Lower lobe of right lung (tissue), 2 donors: ENCODE measurements around the gene TMEM131L. TPM values are rescaled to one million over a fixed set of nuclear protein-coding genes. Genes with fewer than 3 reads are reported as not detected.
A peak's percentile ranks its signal among the peaks of the same experiment; 100 is the strongest.
"Not testable (repeated sequence)": the region's sequence is repeated elsewhere in the genome, so short reads cannot be mapped to it uniquely, and the experiment has no call there.

Source experiments
- ATAC-seq, 2 donors: fragments of 200-7000 bp; cut with Tn5 transposase; one replicate each; pipeline ENCODE4 v1.9.1; 2020 to 2022; ENCODE audit warnings: mild to moderate bottlenecking in 2 of 2, moderate library complexity in 2 of 2
- DNase-seq: peaks from one replicate; pipeline ENCODE4 v3.0.0-alpha.2; 2020
- H3K27ac ChIP-seq: fragments of 200-600 bp; one replicate; pipeline ENCODE4 v1.8.0; 2022
- H3K27me3 ChIP-seq: fragments of 200-600 bp; one replicate; pipeline ENCODE4 v1.8.0; 2022; ENCODE audit warnings: low read depth
- H3K36me3 ChIP-seq: fragments of 200-600 bp; one replicate; pipeline ENCODE4 v1.8.0; 2022; ENCODE audit warnings: mild to moderate bottlenecking
- H3K4me1 ChIP-seq: fragments of 200-600 bp; one replicate; pipeline ENCODE4 v1.8.0; 2022
- H3K4me3 ChIP-seq: fragments of 200-600 bp; one replicate; pipeline ENCODE4 v1.8.0; 2022; ENCODE audit warnings: mild to moderate bottlenecking
- H3K9me3 ChIP-seq: fragments of 200-600 bp; one replicate; pipeline ENCODE4 v1.8.0; 2022
- intact Hi-C: fragments of 100-400 bp; cut with DNase I; formaldehyde crosslinking; loops from one replicate; pipeline ENCODE4 v1.11.0; 2022
- total RNA-seq: library from RNA; stranded (reverse); fragmentation: NEBNext Ultra II Directional; extraction: Animal tissue kit (Norgen Biotek cat#: 25700); gene quantifications from one replicate; pipeline ENCODE4 v1.2.1, GENCODE V29; 2021
- TF ChIP-seq, protein P1 (sequence below): fragments of 200-600 bp; IDR thresholded peaks from one replicate; pipeline ENCODE4 v1.8.0; 2022; ENCODE audit warnings: antibody characterized with exemption, mild to moderate bottlenecking
- donor health status: DM: no; HTN: yes; CAD: no; lungs with severe emphysema.

The TMEM131L gene
- total RNA-seq, 1 donor from 2014 or later: 21.7 TPM

DNA sequence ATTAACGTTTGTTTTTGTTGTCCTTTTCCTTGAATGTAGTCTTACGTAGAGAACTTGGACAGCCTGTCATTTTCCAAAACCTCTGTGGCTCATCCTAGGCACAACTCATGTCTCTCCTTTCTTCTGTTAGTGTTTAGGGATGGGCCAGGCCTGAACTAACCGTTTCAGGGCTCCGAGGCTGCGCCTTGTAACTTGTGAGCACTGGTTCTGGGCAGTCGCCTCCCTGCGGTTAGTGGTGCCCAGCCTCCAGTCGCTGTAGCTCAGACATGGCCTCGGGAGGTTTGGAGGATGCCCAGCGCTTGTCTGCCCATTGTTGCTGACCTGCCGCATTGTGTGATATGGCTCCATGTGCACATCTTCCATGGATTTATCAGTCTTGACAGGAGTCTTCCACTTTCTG, 32.8 kb downstream of the TMEM131L start:
- no peaks in the 10 kb centered on the region for H3K9me3 ChIP-seq
- no peak overlapping the region for H3K27ac ChIP-seq
- intact Hi-C loops: no loop called here
- H3K36me3 ChIP-seq: no peaks in the 10 kb centered on the region
- DNase-seq (no peak), ATAC-seq (peak in 1 of 2 donors; percentile 15)
- H3K4me1 ChIP-seq: peaks cover 13% of the 10 kb centered on the region
- TF ChIP-seq, protein P1, sequence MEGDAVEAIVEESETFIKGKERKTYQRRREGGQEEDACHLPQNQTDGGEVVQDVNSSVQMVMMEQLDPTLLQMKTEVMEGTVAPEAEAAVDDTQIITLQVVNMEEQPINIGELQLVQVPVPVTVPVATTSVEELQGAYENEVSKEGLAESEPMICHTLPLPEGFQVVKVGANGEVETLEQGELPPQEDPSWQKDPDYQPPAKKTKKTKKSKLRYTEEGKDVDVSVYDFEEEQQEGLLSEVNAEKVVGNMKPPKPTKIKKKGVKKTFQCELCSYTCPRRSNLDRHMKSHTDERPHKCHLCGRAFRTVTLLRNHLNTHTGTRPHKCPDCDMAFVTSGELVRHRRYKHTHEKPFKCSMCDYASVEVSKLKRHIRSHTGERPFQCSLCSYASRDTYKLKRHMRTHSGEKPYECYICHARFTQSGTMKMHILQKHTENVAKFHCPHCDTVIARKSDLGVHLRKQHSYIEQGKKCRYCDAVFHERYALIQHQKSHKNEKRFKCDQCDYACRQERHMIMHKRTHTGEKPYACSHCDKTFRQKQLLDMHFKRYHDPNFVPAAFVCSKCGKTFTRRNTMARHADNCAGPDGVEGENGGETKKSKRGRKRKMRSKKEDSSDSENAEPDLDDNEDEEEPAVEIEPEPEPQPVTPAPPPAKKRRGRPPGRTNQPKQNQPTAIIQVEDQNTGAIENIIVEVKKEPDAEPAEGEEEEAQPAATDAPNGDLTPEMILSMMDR: no peak
- no peaks in the 10 kb centered on the region for H3K27me3 ChIP-seq
- H3K4me3 ChIP-seq: no peak overlapping the region

DNA sequence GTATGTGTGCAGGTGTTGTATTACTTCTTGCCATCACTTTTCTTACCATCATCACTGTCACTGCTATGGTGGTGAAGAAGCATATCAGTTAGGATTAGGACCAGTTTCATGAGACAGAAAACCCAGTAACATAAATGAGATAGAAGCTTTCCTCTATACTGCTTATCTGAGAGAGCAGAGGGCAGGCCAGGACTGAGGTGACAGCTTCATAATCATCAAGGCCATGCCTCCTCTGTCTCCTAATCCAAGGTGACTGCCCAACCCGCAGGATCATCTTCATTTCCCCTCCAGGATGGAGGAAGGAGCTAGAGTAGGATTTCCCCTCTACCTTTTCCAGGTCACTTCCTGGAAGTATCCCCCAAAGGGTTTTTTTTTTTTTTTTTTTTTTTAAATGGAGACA, 35.4 kb downstream of the TMEM131L start:
- Histone ChIP-seq H3K4me3 (no peak overlapping the region), H3K9me3 (no peaks in the 10 kb centered on the region), H3K27me3 (no peaks in the 10 kb centered on the region), H3K36me3 (no peaks in the 10 kb centered on the region), H3K4me1 (peaks cover 13% of the 10 kb centered on the region), H3K27ac (no peak overlapping the region)
- TF ChIP-seq, protein P1: no peak
- intact Hi-C loops: no loop called here
- no peak for DNase-seq
- ATAC-seq: no peak

DNA sequence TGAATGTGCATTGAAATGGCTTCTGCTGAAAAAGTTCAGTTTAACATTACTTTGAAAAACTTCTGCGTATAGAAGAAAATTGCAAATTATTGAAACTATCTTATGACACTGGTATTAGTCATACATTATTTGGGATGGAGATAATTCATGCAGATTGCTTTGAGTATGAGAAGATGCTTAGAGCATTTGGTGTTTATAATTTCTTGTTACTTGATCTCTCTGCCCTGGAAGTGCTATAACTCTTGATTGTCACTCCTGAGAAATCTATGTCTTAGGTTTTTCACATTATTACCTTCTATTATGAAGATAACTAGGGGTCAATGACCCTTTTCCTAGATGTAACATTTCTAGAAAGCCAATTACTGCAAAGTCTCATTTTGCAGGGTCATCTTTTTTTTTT, 36.4 kb downstream of the TMEM131L start:
- TF ChIP-seq, protein P1: no peak
- Histone ChIP-seq H3K9me3 (no peaks in the 10 kb centered on the region), H3K36me3 (no peaks in the 10 kb centered on the region), H3K4me1 (peaks cover 13% of the 10 kb centered on the region), H3K27me3 (no peaks in the 10 kb centered on the region), H3K27ac (no peak overlapping the region), H3K4me3 (no peak overlapping the region)
- DNase-seq (no peak), ATAC-seq (no peak)
- intact Hi-C loops: no loop called here

DNA sequence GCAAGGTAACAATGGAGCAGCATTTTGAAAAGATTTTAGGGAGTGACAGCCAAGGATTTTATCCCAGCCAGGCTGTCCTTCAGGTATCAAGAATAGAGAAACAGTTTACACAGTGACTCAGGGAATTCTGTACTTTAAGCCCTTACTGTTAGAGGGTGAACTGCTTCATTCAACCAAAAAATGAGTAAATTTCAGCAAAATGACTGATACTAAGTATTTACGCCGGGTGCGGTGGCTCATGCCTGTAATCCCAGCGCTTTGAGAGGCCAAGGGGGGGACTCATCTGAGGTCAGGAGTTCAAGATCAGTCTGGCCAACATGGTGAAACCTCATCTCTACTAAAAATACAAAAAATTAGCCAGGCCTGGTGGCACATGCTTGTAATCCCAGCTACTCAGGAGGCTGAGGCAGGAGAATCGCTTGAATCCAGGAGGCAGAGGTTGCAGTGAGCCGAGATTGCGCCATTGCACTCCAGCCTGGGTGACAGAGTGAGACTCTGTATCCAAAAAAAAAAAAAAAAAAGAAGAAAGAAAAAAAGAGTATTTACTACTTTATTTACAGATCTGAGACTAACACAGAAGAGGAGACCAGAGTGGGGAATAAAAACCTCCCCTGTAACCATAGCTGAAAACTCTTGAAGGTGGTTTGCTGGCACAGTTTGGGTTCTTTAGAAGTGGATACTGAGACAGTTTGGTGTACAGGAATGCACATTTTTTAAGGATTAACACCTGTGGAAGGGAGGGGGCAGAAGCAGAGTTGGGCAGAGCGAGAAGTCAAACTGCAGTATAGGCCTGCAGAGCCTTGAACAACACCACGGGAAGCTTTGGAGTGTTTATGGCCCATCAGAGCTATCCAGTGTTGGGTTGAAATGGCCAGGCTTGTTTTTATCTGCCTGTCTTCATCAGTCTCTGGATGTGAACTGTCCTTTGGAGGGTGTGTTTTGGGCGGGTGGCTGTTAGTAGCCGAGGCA, 40.5 kb downstream of the TMEM131L start:
- ATAC-seq: no peak
- Histone ChIP-seq H3K4me3 (no peak overlapping the region), H3K27me3 (no peaks in the 10 kb centered on the region), H3K9me3 (no peaks in the 10 kb centered on the region), H3K4me1 (peaks cover 6% of the 10 kb centered on the region), H3K27ac (no peak overlapping the region), H3K36me3 (no peaks in the 10 kb centered on the region)
- DNase-seq: no peak
- intact Hi-C loops: no loop called here
- TF ChIP-seq, protein P1: no peak

DNA sequence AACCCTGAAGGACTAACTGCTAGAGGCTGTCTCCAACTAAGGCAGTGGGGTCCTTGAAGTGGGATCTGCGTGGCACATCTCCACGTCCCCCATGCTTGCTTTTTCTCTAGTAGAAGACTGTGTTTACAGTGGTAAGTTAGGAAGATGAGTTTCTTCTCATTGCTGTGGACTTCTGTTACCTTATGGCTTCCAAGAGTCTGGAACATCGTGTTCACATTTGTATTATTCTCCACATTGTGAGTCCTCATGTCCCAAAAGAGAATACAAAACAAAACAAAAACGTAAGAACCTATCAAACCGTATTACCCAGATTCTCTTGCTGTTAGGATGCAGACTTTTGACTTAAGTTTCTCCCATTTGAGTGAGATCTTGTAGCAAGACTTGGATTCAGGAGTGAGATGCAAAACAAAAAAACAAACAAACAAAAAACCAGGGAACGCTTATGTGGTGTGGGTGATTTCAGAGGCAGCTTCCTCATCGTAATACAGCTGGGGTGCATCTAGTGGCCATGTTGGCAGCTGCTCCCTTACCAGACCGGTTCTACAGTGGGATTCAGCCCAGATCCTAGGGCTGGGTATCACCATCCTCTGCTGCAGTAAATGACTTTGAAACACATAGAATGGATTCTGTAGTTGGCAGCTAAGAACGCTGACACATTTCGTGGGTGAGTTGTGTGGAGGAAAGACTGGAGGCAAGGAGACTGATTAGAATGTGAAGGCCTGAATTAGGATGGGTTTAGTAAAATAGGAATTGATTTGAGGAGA, 41.3 kb downstream of the TMEM131L start:
- H3K36me3 ChIP-seq: no peaks in the 10 kb centered on the region
- H3K9me3 ChIP-seq: no peaks in the 10 kb centered on the region
- ATAC-seq: no peak
- TF ChIP-seq, protein P1: no peak
- DNase-seq: no peak
- H3K4me3 ChIP-seq: no peak overlapping the region
- peaks cover 6% of the 10 kb centered on the region for H3K4me1 ChIP-seq
- H3K27ac ChIP-seq: no peak overlapping the region
- intact Hi-C loops: no loop called here
- no peaks in the 10 kb centered on the region for H3K27me3 ChIP-seq

DNA sequence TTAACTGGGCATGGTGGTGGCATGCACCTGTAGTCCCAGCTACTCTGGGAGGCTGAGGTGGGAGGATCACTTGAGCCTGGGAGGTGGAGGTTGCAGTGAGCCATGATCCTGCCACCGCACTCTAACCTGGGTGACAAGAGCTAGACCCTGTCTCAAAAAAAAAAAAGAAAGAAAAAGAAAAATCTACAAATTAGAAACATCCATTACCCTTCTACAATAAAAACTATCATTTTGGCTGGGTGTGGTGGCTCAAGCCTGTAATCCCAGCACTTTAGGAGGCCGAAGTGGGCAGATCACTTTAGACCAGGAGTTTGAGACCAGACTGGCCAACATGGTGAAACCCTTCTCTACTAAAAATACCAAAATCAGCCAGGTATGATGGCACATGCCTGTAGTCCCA, 43.1 kb downstream of the TMEM131L start:
- intact Hi-C loops, DNase-seq: not testable (repeated sequence)

More for the DNA sequence above, 43.1 kb downstream of the TMEM131L start:
- not testable (repeated sequence) for H3K27ac ChIP-seq, H3K27me3 ChIP-seq, H3K9me3 ChIP-seq, ATAC-seq, H3K36me3 ChIP-seq, H3K4me3 ChIP-seq
- peaks cover 14% of the 10 kb centered on the region for H3K4me1 ChIP-seq
